Smooth muscle cell (in vitro differentiated cells): ENCODE measurements around the gene MECR. TPM values are rescaled to one million over a fixed set of nuclear protein-coding genes. Genes with fewer than 3 reads are reported as not detected.

Source experiments
- DNase-seq: peaks from one replicate; lab custom pipeline; 2025; ENCODE audit not compliant: unreplicated experiment; lab: John Stamatoyannopoulos, UW
- H2AFZ ChIP-seq: fragments of 200-600 bp; sonication (generic); 2 replicates; pipeline ENCODE4 v1.6.0; 2016; ENCODE audit warnings: antibody characterized with exemption, low read depth, mild to moderate bottlenecking
- H3F3A ChIP-seq: fragments of 200-600 bp; sonication (generic); 2 replicates; pipeline ENCODE4 v1.6.0; 2017; ENCODE audit warnings: antibody characterized with exemption, low read depth
- H3K27ac ChIP-seq: fragments of 200-600 bp; sonication (generic); 2 replicates; pipeline ENCODE4 v1.5.1; 2016; ENCODE audit warnings: low read depth, mild to moderate bottlenecking
- H3K27me3 ChIP-seq: fragments of 200-600 bp; sonication (generic); 2 replicates; pipeline ENCODE4 v1.6.1; 2016; ENCODE audit warnings: low read depth, mild to moderate bottlenecking
- H3K36me3 ChIP-seq: fragments of 200-600 bp; sonication (generic); 2 replicates; pipeline ENCODE4 v1.5.1; 2016; ENCODE audit warnings: low read depth
- H3K4me1 ChIP-seq: fragments of 200-600 bp; sonication (generic); 2 replicates; pipeline ENCODE4 v1.5.1; 2016; ENCODE audit warnings: low read depth
- H3K4me2 ChIP-seq: fragments of 200-600 bp; sonication (generic); 2 replicates; pipeline ENCODE4 v1.6.0; 2016; ENCODE audit warnings: mild to moderate bottlenecking
- H3K4me3 ChIP-seq: fragments of 200-600 bp; sonication (generic); 2 replicates; pipeline ENCODE4 v1.5.1; 2016; ENCODE audit warnings: mild to moderate bottlenecking
- H3K79me2 ChIP-seq: fragments of 200-600 bp; sonication (generic); 2 replicates; pipeline ENCODE4 v1.6.0; 2016; ENCODE audit warnings: low read depth, mild to moderate bottlenecking
- H3K9ac ChIP-seq: fragments of 200-600 bp; sonication (generic); 2 replicates; pipeline ENCODE4 v1.6.0; 2016; ENCODE audit warnings: low read depth
- H3K9me3 ChIP-seq: fragments of 200-600 bp; sonication (generic); replicated peaks from 2 replicates; pipeline ENCODE4 v1.5.1; 2016; ENCODE audit warnings: low read depth
- H4K20me1 ChIP-seq: fragments of 200-600 bp; sonication (generic); 2 replicates; pipeline ENCODE4 v1.6.0; 2016; ENCODE audit warnings: low read depth
- WGBS: methylation state at CpG from one replicate; pipeline ENCODE4 v1.1.7; 2016; ENCODE audit warnings: low lambda C conversion rate; 5-methylcytosine and 5-hydroxymethylcytosine counted together
- polyA plus RNA-seq: library from polyadenylated mRNA; unstranded; fragments of >200 nt; fragmentation: Nextera tagmentation; extraction: Ambion mirVana; gene quantifications from 2 replicates; pipeline ENCODE4 v1.2.1, GENCODE V29; 2016
- total RNA-seq: library from RNA; depleted of rRNA; stranded (reverse); fragments of >200 nt; gene quantifications from 2 replicates; pipeline ENCODE4 v1.2.3, GENCODE V29; 2014
- TF ChIP-seq, protein P1 (sequence below): fragments of 200-600 bp; sonication (generic); IDR thresholded peaks from 2 replicates; pipeline ENCODE4 v1.5.1; 2017; ENCODE audit warnings: borderline replicate concordance, mild to moderate bottlenecking, antibody characterized with exemption; ENCODE audit not compliant: insufficient read depth, poor library complexity, severe bottlenecking

Gene MECR
- total and polyA plus RNA-seq, 2 experiments from 2014 or later = 11.6 to 43.8 TPM

DNA sequence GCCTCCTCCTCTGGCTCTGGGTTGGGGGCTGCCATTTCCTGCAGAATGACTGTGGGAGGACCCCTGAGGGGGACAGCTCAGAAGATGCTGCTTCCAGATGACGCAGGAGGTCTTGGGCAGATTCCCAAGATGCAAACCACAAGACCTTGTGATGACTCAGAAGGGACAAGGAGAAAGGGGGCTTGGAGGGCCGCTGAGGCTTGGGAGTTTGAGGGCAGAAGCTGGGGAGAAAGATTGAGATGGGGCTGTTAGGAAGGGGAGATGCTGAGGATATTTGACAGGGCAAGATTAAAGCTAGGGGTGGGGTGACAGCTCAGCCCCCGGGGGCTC is 13.1 kb upstream of the MECR start:
- Histone ChIP-seq H3K4me1 (peaks cover 34% of the 10 kb centered on the region), H3K27me3 (no peaks in the 10 kb centered on the region), H3K36me3 (no peaks in the 10 kb centered on the region), H3F3A (peaks cover 2% of the 10 kb centered on the region), H3K79me2 (peaks cover 54% of the 10 kb centered on the region), H4K20me1 (peaks cover 19% of the 10 kb centered on the region), H3K9ac (no peak overlapping the region), H3K4me2 (peak overlapping the region; percentile 55), H3K9me3 (no peaks in the 10 kb centered on the region), H3K4me3 (no peak overlapping the region), H3K27ac (peak overlapping the region; percentile 50), H2AFZ (no peak overlapping the region)
- DNase-seq = no peak
- TF ChIP-seq, protein P1, sequence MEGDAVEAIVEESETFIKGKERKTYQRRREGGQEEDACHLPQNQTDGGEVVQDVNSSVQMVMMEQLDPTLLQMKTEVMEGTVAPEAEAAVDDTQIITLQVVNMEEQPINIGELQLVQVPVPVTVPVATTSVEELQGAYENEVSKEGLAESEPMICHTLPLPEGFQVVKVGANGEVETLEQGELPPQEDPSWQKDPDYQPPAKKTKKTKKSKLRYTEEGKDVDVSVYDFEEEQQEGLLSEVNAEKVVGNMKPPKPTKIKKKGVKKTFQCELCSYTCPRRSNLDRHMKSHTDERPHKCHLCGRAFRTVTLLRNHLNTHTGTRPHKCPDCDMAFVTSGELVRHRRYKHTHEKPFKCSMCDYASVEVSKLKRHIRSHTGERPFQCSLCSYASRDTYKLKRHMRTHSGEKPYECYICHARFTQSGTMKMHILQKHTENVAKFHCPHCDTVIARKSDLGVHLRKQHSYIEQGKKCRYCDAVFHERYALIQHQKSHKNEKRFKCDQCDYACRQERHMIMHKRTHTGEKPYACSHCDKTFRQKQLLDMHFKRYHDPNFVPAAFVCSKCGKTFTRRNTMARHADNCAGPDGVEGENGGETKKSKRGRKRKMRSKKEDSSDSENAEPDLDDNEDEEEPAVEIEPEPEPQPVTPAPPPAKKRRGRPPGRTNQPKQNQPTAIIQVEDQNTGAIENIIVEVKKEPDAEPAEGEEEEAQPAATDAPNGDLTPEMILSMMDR = no peak
- WGBS = 40% methylated on average over 3 of the region's 3 CpGs

DNA sequence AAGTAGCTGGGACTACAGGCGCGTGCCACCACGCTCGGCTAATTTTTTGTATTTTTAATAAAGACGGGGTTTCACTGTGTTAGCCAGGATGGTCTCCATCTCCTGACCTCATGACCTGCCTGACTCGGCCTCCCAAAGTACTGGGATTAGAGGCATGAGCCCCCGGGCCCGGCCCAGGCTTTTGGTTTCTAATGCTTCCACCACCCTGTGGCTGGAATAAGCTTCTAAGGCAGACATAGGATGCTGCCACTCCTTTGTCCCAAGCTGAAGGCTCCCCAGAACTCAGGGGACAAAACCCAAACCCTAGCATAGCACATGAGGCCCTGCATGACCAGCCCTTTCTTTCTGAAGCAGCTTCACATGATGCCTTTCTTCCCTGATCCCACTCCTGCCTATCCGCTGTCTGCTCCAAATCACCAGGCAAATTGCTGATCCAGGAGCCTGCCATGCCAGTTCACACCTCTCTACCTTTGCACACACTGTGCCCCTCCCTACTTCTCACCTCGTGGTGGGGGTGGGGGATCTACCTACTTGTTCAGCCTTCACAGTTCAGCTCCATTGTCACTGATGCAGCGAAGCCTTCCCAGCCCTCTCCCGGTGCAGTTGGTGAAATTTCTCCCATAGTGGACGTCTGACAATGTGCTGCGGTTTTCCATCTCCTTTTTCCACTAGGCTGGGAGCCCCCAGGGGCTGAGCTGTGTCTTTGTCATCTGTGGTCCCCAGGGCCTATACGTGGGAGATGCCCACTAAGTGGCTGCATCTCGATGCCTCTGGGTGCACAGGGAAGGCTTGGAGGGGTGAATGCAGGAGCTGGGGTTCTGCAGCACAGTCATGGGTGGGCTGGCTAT is 12.5 kb upstream of the MECR start:
- Histone ChIP-seq H3K9me3 (no peaks in the 10 kb centered on the region), H3K27me3 (no peaks in the 10 kb centered on the region), H3K9ac (no peak overlapping the region), H3K36me3 (no peaks in the 10 kb centered on the region), H3F3A (peaks cover 6% of the 10 kb centered on the region), H3K27ac (peak overlapping the region; percentile 50), H3K79me2 (peaks cover 53% of the 10 kb centered on the region), H2AFZ (no peak overlapping the region), H4K20me1 (peaks cover 22% of the 10 kb centered on the region), H3K4me2 (peak overlapping the region; percentile 55), H3K4me1 (peaks cover 38% of the 10 kb centered on the region), H3K4me3 (no peak overlapping the region)
- TF ChIP-seq, protein P1 = no peak
- no peak for DNase-seq
- 81% methylated on average over 16 of the region's 16 CpGs for WGBS

DNA sequence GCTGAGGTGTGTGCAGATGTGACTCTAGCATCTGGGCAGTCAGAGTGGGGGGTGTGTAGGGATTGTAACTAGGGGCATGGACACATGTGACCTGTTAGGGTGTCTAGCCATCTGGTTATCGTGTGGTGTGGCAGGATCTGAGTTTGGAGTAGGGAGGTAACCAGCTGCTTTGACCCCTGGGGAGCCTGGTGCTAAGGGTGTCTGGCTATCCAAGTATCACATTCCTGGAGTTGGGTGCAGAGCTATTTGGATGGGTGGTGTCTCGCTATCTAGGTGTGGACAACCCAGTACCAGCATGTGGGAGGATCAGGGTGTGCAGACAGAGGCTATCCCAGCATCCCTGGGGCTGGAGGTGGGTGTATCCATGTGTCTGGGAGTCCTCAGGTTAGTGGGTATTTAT is 10.3 kb upstream of the MECR start:
- Histone ChIP-seq H3K36me3 (no peaks in the 10 kb centered on the region), H3K9ac (no peak overlapping the region), H2AFZ (no peak overlapping the region), H3K27ac (no peak overlapping the region), H3F3A (peaks cover 6% of the 10 kb centered on the region), H3K4me1 (peaks cover 42% of the 10 kb centered on the region), H4K20me1 (peaks cover 21% of the 10 kb centered on the region), H3K9me3 (no peaks in the 10 kb centered on the region), H3K4me3 (no peak overlapping the region), H3K4me2 (no peak overlapping the region), H3K27me3 (no peaks in the 10 kb centered on the region), H3K79me2 (peaks cover 30% of the 10 kb centered on the region)
- TF ChIP-seq, protein P1 = no peak
- DNase-seq = no peak
- WGBS = 87% methylated on average over 2 of the region's 2 CpGs

DNA sequence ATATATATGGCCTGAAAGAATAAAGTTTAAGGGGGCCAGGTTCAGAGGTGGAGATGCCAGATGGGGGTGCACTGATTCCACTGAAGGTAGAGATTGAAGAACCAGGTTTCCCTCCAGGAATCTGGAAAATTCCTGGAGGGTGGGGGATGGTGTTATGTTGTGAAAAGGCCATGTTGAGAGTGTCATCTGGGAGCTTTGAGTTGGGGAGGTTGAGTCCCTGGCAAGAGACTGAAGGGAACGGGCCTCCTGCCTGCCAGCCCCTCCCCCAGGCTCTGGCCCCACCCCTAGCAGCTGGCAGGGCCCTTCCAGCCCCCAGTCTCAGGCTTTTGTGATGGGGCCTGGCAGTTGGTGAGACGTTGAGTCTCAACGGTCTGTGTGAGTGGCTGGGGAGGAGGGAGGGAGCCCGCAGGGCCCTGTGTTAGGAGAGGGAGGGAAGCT is 9.7 kb upstream of the MECR start:
- Histone ChIP-seq H3K4me1 (peaks cover 42% of the 10 kb centered on the region), H3F3A (peaks cover 9% of the 10 kb centered on the region), H4K20me1 (peaks cover 17% of the 10 kb centered on the region), H3K4me2 (peak overlapping the region; percentile 92), H3K9me3 (no peaks in the 10 kb centered on the region), H3K27me3 (no peaks in the 10 kb centered on the region), H3K9ac (no peak overlapping the region), H3K4me3 (no peak overlapping the region), H2AFZ (no peak overlapping the region), H3K36me3 (no peaks in the 10 kb centered on the region), H3K27ac (peak overlapping the region; percentile 79), H3K79me2 (peaks cover 30% of the 10 kb centered on the region)
- DNase-seq = no peak
- TF ChIP-seq, protein P1 = no peak
- WGBS = 0% methylated on average over 1 of the region's 4 CpGs
